ENCODE measurements around the gene FICD.

DNA sequence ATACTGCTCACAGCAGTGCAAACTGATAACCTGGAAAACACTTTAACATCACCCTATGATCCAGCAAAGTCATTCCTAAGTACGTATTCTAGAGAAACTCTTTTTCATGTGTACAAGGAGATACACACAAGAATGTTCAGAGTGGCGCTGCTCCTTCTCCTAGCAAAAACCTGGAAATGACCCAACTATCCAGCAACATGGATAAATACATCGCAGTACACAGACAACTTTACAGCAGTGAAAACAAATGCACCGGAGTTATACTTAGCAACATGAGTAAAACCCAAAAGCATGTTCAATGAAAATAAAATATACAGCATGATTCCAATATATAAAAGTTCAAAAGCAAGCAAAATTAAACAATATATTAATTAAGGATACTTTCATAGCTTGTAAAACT lies 27.2 kb downstream of the FICD start:
- TF ChIP-seq, protein P1, sequence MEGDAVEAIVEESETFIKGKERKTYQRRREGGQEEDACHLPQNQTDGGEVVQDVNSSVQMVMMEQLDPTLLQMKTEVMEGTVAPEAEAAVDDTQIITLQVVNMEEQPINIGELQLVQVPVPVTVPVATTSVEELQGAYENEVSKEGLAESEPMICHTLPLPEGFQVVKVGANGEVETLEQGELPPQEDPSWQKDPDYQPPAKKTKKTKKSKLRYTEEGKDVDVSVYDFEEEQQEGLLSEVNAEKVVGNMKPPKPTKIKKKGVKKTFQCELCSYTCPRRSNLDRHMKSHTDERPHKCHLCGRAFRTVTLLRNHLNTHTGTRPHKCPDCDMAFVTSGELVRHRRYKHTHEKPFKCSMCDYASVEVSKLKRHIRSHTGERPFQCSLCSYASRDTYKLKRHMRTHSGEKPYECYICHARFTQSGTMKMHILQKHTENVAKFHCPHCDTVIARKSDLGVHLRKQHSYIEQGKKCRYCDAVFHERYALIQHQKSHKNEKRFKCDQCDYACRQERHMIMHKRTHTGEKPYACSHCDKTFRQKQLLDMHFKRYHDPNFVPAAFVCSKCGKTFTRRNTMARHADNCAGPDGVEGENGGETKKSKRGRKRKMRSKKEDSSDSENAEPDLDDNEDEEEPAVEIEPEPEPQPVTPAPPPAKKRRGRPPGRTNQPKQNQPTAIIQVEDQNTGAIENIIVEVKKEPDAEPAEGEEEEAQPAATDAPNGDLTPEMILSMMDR (IDR thresholded peaks at IDR 0.05) = no peak
- TF ChIP-seq EZH2 (IDR thresholded peaks at IDR 0.05) = no peak
